ENCODE results near the gene PAPPA. TPM values are rescaled to one million over a fixed set of nuclear protein-coding genes. Genes with fewer than 3 reads are reported as not detected.

The PAPPA gene
- total RNA-seq, 1 donor from 2014 or later, result 5.7 TPM

- DNase-seq (ENCODE audit: low spot score), result no peak
Measured at GRCh38 chr9:116213693-116214047, 60.1 kb downstream of the PAPPA start.

- no peak for DNase-seq (ENCODE audit: low spot score)
Measured at GRCh38 chr9:116218399-116218798, 64.8 kb downstream of the PAPPA start.

GRCh38 chr9:116219686-116220085 lies 66.1 kb downstream of the PAPPA start:
- DNase-seq (ENCODE audit: low spot score), result no peak

- no peak for DNase-seq (ENCODE audit: low spot score)
Measured at GRCh38 chr9:116223926-116224325, 70.3 kb downstream of the PAPPA start.

- DNase-seq (ENCODE audit: low spot score), result no peak
Measured at GRCh38 chr9:116230051-116230632, 76.6 kb downstream of the PAPPA start.

DNA sequence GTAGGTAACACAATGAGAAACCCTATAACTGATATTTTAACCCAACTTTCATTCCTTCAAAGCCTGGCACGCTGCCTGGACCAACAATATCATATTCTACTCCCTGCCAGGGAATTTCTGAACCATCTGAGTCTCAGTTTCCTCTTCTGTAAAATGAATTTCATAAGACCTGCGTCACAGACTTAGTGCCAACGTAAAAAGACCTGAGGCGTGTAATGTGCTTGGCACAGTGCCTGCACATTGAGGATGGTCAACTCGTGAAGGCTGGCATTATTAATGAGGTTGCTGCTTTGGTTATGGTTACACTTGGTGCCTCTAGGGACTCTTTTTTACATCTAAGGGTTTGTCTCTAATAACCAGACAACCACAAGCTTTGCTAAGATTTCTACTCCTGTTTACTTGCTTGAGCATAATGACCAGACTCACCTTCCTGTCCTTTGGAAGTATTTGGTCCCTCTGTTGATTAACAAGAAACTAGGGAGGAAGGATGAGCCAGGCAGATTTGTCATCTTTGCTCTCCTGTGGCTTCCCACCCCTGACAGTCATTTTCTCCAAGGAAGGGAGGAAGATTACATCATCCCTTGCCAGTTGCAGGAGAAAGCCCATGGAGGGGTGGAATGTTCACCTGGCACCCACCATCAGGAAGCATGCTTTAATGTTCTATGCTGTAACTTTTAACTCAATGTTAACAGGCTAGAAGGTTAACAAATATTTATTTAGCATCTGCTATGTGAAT lies 79.0 kb downstream of the PAPPA start:
- no peak for DNase-seq (ENCODE audit: low spot score)

DNA sequence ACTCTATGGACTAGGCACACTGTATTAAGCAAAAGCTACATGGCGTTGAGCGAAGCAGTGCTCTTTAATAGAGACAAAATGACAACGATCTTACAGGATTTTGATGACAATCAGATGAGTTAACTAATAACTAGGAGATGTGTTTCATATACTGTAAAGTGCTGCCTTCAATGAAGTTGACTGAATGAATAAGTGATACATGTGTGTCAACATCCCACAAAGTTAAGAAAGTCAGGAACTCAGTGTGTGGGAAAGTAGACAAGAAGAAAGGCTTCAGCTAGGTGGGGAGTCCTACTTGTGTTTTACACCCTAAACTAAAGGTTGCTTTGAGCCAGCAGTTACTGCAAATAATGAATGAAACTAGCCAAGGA lies 79.6 kb downstream of the PAPPA start:
- no peak for DNase-seq (ENCODE audit: low spot score)

DNA sequence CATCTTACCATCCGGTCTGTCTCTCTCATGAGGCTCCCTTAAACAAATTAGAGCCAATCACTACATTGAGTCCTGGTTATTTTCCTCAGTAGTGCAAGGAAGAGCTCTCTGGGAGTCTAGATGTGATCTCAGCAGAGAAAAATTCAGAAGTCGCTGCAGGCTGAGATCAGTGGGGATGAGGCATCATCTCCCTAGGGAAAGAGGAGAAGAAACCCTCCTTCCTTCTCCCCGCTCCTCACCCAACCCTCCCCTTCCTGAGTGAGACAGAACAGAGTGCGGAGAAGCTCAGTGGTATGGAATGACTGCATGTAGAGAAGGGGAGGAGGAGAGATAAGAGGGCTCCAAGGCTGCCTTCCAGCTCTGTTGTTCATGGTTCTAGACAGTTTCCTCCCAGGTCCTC lies 80.5 kb downstream of the PAPPA start:
- no peak for DNase-seq (ENCODE audit: low spot score)

- no peak for DNase-seq (ENCODE audit: low spot score)
Measured at GRCh38 chr9:116236979-116237378, 83.4 kb downstream of the PAPPA start.

DNA sequence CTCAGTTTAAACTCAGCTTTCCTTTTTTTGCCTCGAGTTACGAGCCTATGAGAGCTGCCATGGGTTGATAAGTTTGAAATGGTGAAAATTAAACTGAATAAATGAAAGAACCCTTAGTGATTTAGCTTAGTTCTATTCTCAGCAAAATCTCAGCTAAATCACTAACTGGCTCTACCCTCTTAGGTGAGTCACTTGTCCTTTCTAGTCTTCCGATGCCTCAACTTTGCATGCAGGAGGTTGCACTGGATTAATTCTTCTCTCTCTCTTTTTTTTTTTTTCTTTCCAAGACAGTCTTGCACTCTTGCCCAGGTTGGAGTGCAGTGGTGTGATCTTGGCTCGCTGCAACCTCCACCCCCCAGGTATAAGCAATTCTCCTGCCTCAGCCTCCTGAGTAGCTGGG lies 83.9 kb downstream of the PAPPA start:
- DNase-seq (ENCODE audit: low spot score), result no peak

DNA sequence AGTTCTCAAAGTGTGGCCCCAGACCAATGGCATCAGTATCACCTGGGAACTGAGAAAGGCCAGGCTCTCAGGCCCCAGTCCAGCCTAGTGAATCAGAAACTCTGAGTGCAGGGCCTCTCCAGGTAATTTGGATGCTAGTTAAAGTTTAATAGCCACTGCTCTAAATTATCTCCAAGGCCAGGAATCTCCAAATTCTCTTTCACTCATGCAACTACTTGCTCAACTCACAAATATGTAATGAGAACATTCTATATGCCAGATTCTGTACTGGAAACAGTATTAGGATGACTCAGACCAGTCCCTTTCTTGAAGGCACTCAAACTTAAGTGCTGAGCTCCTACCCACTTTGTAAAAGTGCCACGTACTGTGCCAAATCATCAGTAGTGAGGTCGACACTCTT lies 84.6 kb downstream of the PAPPA start:
- no peak for DNase-seq (ENCODE audit: low spot score)

DNA sequence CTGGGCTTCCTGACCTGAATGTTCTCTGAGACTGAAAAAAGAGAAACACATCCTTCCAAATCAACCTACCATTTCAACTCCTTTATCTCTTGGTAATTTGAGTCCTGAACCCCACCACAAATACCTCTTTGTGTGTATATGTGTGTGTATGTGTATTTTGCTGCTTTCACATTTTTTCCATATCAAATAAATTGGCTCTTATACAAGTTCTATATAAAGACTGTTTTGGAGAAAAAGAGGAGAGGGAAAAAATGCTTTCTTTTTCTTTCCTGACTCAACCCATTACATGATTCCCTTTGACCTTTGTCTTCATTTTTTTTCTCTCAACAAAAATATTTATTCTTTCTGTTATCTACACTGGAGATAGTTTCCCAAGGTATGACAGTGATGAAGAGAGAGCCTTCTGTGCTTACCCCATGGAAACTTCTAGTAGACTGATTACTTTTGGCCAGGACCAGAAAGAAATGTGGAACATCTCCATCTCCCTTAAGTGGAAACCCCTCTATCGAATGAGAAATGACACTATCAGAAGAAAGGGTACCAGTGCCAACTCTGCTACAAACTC lies 85.3 kb downstream of the PAPPA start:
- DNase-seq (ENCODE audit: low spot score), result no peak

DNA sequence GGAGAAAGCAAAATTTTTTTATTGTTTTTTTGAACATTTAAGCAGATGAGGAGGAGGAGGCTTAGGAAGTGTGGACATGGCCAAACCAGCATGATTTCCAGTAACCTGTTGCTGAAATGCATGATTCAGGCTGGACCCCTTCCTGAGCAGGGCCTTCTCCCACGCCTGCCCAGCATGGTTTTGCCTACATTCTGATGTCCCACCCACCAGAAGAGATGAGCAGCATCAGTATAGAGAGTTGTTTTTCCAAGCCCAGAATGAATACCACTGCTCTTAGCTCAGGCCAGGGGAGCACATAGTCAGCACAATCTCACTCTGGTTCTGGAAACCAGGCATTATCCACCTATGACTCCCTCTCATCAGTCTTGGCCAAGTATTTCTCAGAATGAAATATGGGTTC lies 90.1 kb downstream of the PAPPA start:
- DNase-seq (ENCODE audit: low spot score), result no peak

- no peak for DNase-seq (ENCODE audit: low spot score)
Measured at GRCh38 chr9:116247284-116247683, 93.7 kb downstream of the PAPPA start.

DNA sequence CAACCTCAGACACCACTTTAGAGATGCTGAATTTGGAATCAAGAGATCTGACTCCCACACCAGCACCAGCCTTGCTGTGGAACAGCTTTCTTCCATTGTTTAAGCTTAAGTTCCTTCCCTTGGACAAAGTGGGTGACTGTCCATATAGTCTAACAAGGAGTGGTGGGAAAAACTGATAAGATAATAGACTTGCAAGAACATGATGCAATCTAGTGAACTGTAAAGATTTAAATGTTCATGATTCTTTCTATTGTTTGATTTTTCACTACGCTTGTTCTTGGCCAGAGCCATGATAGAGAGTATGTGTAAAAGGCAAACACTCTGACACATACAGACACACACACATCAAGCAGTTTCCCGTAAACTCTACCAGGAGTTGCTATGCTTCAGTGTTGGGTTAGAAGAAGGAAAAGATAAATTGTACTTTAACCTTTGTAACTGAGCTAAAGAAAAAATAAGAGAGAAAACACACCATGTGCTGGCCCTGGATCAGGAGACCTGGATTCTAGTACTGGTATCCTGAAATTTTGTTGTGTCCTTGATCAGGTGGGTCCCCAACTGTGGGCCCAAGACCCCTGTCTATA lies 94.3 kb downstream of the PAPPA start:
- no peak for DNase-seq (ENCODE audit: low spot score)

- no peak for DNase-seq (ENCODE audit: low spot score)
Measured at GRCh38 chr9:116250891-116251290, 97.3 kb downstream of the PAPPA start.

- no peak for DNase-seq (ENCODE audit: low spot score)
Measured at GRCh38 chr9:116251366-116251765, 97.8 kb downstream of the PAPPA start.

- no peak for DNase-seq (ENCODE audit: low spot score)
Measured at GRCh38 chr9:116260531-116260930, 106.9 kb downstream of the PAPPA start.

DNA sequence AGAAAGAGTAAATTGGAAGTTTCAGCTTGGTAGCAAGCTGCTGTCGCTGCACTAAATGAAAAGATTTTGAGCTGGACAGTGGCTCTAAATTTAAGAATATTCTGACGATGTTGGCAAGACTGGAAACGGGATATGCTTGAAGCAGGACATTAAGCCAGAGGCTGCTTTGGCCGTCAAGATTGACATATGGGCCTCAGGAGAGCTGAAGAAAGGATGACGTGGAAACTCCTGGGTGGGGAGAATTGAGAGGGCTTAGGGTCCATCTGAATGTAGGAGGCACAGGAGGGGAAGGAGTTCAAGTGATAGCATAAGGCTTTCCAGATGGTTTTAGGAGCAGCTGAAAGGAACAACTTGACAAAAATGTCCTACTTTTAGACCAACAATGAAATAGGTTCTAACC lies 108.9 kb downstream of the PAPPA start:
- no peak for DNase-seq (ENCODE audit: low spot score)

DNA sequence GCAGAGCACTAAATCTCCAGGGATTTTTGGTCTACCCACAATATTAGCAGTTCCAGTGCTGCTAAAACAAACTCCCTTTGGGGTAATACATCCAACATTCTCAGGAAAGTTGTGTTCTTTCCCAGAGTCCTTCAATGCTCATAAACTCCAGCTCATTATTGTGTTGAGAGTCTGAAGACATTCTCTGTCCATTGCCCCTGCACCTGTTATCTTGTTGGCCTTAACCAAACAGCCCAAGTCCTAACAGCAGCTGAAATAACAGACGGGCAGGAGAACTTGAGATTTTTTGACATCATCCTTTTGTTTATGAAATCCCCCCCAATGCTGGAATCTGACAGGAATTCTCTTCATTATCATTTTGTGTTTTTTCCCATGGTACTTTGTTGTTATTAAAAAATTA lies 110.8 kb downstream of the PAPPA start:
- DNase-seq (ENCODE audit: low spot score), result no peak

DNA sequence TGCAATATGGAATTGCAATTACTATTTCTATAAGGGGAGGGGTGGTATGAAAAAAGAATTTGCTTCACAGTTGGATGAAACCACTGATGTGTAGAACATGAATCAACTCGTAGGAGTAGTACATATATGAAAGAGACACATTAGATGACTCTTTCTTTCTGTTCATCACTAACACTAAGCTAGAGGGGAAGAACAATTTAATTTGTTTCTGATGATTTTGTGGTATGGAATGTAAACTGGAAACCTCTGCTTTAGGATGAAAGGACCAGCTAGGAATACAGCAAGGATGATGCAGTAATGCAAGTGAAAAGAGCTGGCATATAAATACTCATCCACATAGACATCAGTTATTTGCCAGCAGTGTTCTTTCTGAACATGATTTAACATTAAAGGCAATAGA lies 113.4 kb downstream of the PAPPA start:
- DNase-seq (ENCODE audit: low spot score), result no peak

DNA sequence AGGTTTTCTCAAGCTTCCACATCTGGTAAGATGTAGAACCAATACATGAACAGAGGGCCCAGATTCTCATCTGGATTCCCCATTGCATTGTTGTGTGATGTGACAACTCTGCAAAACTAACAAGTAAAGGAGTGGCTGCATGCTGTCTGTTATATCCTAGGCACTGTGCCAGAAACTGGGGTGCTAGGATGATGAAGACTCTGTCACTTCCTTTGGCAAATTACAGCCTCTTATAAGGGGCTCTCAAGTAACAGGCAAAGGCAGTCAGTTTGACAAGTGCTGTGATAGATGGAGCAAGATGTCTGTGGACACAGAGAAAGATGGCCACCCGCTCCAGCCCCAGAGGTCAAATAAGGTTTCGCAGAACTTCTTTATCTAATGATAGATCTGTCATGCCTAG lies 115.7 kb downstream of the PAPPA start:
- no peak for DNase-seq (ENCODE audit: low spot score)

GRCh38 chr9:116270546-116270945 lies 117.0 kb downstream of the PAPPA start:
- DNase-seq (ENCODE audit: low spot score), result no peak
